HEK293 (cell line): Measurements from ENCODE around the gene RAB22A.

Experiments
- CTCF ChIA-PET: fragments of 350-600 bp; formaldehyde crosslinking; extraction: SDS; loops from one replicate; lab custom pipeline; 2021; ENCODE audit warnings: antibody characterized with exemption; lab: Yijun Ruan, JAX
- POLR2A ChIA-PET: fragments of 300-600 bp; formaldehyde crosslinking; extraction: SDS; loops from one replicate; lab custom pipeline; 2020; ENCODE audit warnings: antibody characterized with exemption, inconsistent platforms; lab: Yijun Ruan, JAX
- H3K27ac ChIP-seq: fragments of 200-500 bp; sonication (Bioruptor generic); 2 replicates; pipeline ENCODE4 v1.5.1; 2014; ENCODE audit warnings: low read depth, low read length, control low read depth, inconsistent platforms; ENCODE audit errors: extremely low read depth
- H3K36me3 ChIP-seq, 2 experiments: fragments of 200-500 bp in 1 of 2; sonication (Bioruptor generic) in 1 of 2; 1 replicate in 1 of 2; 2 replicates in 1 of 2; pipeline ENCODE4 v1.5.1; 2014 to 2017; ENCODE audit warnings: inconsistent platforms in 2 of 2, low read length in 2 of 2; ENCODE audit not compliant: control insufficient read depth in 2 of 2, insufficient read depth in 1 of 2
- H3K4me1 ChIP-seq: fragments of 200-500 bp; sonication (Bioruptor generic); 2 replicates; pipeline ENCODE4 v1.5.1; 2014; ENCODE audit warnings: mild to moderate bottlenecking, low read length, inconsistent platforms; ENCODE audit not compliant: control insufficient read depth, insufficient read depth
- H3K4me3 ChIP-seq: 2 replicates; pipeline ENCODE4 v1.5.1; 2011; ENCODE audit warnings: low read depth, mild to moderate bottlenecking, control low read depth, low read length, moderate library complexity
- H3K9me3 ChIP-seq: fragments of 200-500 bp; sonication (Bioruptor generic); 2 replicates; pipeline ENCODE4 v1.5.1; 2014; ENCODE audit warnings: low read depth, low read length, inconsistent platforms; ENCODE audit not compliant: control insufficient read depth, insufficient read depth
- AEBP2 ChIP-seq: fragments of 450-650 bp; formaldehyde crosslinking; IDR thresholded peaks from 2 replicates; pipeline ENCODE4 v1.5.1; 2016; ENCODE audit warnings: missing biosample characterization, missing genetic modification characterization, borderline replicate concordance
- INSM2 ChIP-seq: fragments of 450-650 bp; formaldehyde crosslinking; IDR thresholded peaks from 2 replicates; pipeline ENCODE4 v1.5.1; 2016; ENCODE audit warnings: missing biosample characterization, missing genetic modification characterization
- PRDM4 ChIP-seq: fragments of 450-650 bp; formaldehyde crosslinking; IDR thresholded peaks from 2 replicates; pipeline ENCODE4 v1.5.1; 2017; ENCODE audit warnings: missing biosample characterization, missing genetic modification characterization
- RBAK ChIP-seq: fragments of 450-650 bp; formaldehyde crosslinking; IDR thresholded peaks from 2 replicates; pipeline ENCODE4 v1.5.1; 2016; ENCODE audit warnings: missing biosample characterization, missing genetic modification characterization
- SP2 ChIP-seq: fragments of 450-650 bp; formaldehyde crosslinking; IDR thresholded peaks from 2 replicates; pipeline ENCODE4 v1.5.1; 2016; ENCODE audit warnings: missing biosample characterization, missing genetic modification characterization
- ZBTB10 ChIP-seq: fragments of 450-650 bp; formaldehyde crosslinking; IDR thresholded peaks from 2 replicates; pipeline ENCODE4 v1.5.1; 2016; ENCODE audit warnings: missing biosample characterization, missing genetic modification characterization
- ZNF114 ChIP-seq: fragments of 450-650 bp; formaldehyde crosslinking; IDR thresholded peaks from 2 replicates; pipeline ENCODE4 v1.5.0; 2017; ENCODE audit warnings: missing biosample characterization, missing genetic modification characterization
- ZNF132 ChIP-seq: fragments of 450-650 bp; formaldehyde crosslinking; IDR thresholded peaks from 2 replicates; pipeline ENCODE4 v1.5.1; 2017; ENCODE audit warnings: missing biosample characterization, missing genetic modification characterization, borderline replicate concordance
- ZNF140 ChIP-seq: fragments of 450-650 bp; formaldehyde crosslinking; IDR thresholded peaks from 2 replicates; pipeline ENCODE4 v1.5.1; 2016; ENCODE audit warnings: missing biosample characterization, missing genetic modification characterization
- ZNF175 ChIP-seq: fragments of 450-650 bp; formaldehyde crosslinking; IDR thresholded peaks from 2 replicates; pipeline ENCODE4 v1.5.1; 2016; ENCODE audit warnings: missing biosample characterization, missing genetic modification characterization
- ZNF26 ChIP-seq: fragments of 450-650 bp; formaldehyde crosslinking; IDR thresholded peaks from 2 replicates; pipeline ENCODE4 v1.5.1; 2016; ENCODE audit warnings: missing biosample characterization, missing genetic modification characterization
- ZNF391 ChIP-seq: fragments of 450-650 bp; formaldehyde crosslinking; IDR thresholded peaks from 2 replicates; pipeline ENCODE4 v1.5.1; 2016; ENCODE audit warnings: low read depth, missing biosample characterization, missing genetic modification characterization, borderline replicate concordance
- ZNF423 ChIP-seq: fragments of 450-650 bp; formaldehyde crosslinking; IDR thresholded peaks from 2 replicates; pipeline ENCODE4 v1.5.1; 2016; ENCODE audit warnings: missing biosample characterization, missing genetic modification characterization
- ZNF449 ChIP-seq: fragments of 450-650 bp; formaldehyde crosslinking; IDR thresholded peaks from 2 replicates; pipeline ENCODE4 v1.5.1; 2017; ENCODE audit warnings: missing biosample characterization, mild to moderate bottlenecking, missing genetic modification characterization, moderate library complexity
- ZNF518A ChIP-seq: fragments of 450-650 bp; formaldehyde crosslinking; conservative IDR thresholded peaks from 2 replicates; pipeline ENCODE4 v1.5.1; 2016; ENCODE audit warnings: low read depth, missing biosample characterization, missing genetic modification characterization
- ZNF626 ChIP-seq: fragments of 450-650 bp; sonication (Bioruptor Pico); formaldehyde crosslinking; IDR thresholded peaks from 2 replicates; pipeline ENCODE4 v1.5.1; 2018; ENCODE audit warnings: missing biosample characterization, missing genetic modification characterization, inconsistent platforms
- ZNF830 ChIP-seq: fragments of 450-650 bp; IDR thresholded peaks from 2 replicates; pipeline ENCODE4 v1.5.0; 2018; ENCODE audit warnings: missing biosample characterization, missing genetic modification characterization, low read depth, mild to moderate bottlenecking, moderate library complexity
- ZNF837 ChIP-seq: fragments of 450-650 bp; formaldehyde crosslinking; IDR thresholded peaks from 2 replicates; pipeline ENCODE4 v1.5.1; 2016; ENCODE audit warnings: missing biosample characterization, missing genetic modification characterization
- ZXDB ChIP-seq: fragments of 450-650 bp; formaldehyde crosslinking; IDR thresholded peaks from 2 replicates; pipeline ENCODE4 v1.5.1; 2016; ENCODE audit warnings: missing biosample characterization, missing genetic modification characterization

RAB22A gene

GRCh38 chr20:58308680-58309527 lies 611 bp upstream of the RAB22A start:
- no peaks in the 10 kb centered on the region for H3K9me3 ChIP-seq
- POLR2A ChIA-PET = no interaction called here
- peaks cover 0 to 20% of the 10 kb centered on the region in 2 experiments; a peak in 2 of 3 replicates for H3K36me3 ChIP-seq
- H3K4me1 ChIP-seq = peaks cover 3% of the 10 kb centered on the region; the same call in 1 of the 2 replicates
- CTCF ChIA-PET = no interaction called here
- H3K4me3 ChIP-seq = peak overlapping the region; percentile 87
- H3K27ac ChIP-seq = peak overlapping the region; percentile 64; the same call in 1 of the 2 replicates
- TF ChIP-seq ZNF132 (no peak), AEBP2 (tag by site-specific recombination) (no peak), ZNF114 (tag by site-specific recombination) (no peak), RBAK (tag by site-specific recombination) (no peak), ZNF175 (no peak), ZXDB (tag by site-specific recombination) (0 out of 2 replicates have a peak, but pooled peaks have one; percentile 32), ZNF837 (no peak), ZBTB10 (peak; percentile 82), ZNF518A (tag by site-specific recombination) (no peak), ZNF626 (tag by site-specific recombination) (no peak), PRDM4 (tag by site-specific recombination) (no peak), INSM2 (no peak), ZNF140 (tag by site-specific recombination) (no peak), ZNF26 (tag by site-specific recombination) (no peak), ZNF391 (peak; percentile 41; the same call in 1 of the 2 replicates), SP2 (peak; percentile 51), ZNF423 (tag by site-specific recombination) (no peak), ZNF449 (no peak), ZNF830 (tag by site-specific recombination) (no peak)
